ENCODE measurements around the gene N4BP2.
"Not testable (repeated sequence)": the region's sequence is repeated elsewhere in the genome, so short reads cannot be mapped to it uniquely, and the experiment has no call there.

N4BP2 gene

DNA sequence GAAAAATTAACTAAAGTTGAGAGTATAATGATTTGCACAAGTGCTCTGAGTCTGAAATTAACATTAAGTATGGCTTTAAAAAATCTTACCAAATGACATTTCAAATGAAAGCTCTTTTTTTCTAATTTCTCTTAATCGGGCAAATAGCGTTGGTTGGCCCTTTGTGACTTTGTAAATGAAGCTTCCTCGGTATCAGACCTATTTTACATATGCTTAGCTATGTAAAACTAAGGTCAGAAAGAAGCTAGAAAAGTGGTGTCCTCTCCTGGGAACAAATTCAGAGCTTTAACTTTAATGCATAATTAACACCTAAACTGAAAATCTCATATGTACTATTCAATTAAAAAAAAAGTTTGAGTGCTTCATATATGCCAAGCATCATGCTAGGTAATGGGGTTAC lies 62.7 kb downstream of the N4BP2 start:
- no peak for DNase-seq
- TF ChIP-seq GATA1 (IDR thresholded peaks at IDR 0.05; ENCODE audit: low read depth, low read length) (no peak), POLR2A (IDR thresholded peaks at IDR 0.05; ENCODE audit: low read length) (no peak)

GRCh38 chr4:40121515-40121914 lies 64.9 kb downstream of the N4BP2 start:
- DNase-seq = peak; percentile 5 to 27
- no peak for TF ChIP-seq GATA1 (IDR thresholded peaks at IDR 0.05; ENCODE audit: low read depth, low read length)
- no peak for TF ChIP-seq POLR2A (IDR thresholded peaks at IDR 0.05; ENCODE audit: low read length)

DNA sequence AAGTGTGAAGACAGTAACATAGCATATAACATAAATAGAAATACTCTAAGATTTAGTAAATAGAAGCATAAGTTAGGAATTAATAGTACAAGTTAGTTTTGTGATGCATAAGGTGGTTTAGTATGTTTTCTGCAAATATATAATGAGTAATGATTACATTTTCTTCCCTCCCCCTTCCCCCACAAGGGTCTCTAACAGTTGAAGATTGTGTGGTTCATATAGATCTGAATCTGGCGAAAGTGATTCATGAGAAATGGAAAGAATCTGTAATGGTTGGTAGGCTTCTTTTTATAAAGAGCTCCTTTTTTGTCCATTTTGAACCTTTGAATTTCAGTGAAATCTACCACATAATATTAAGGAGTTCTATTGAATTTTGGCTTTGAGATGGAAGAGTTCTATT lies 66.3 kb downstream of the N4BP2 start:
- TF ChIP-seq POLR2A (IDR thresholded peaks at IDR 0.05; ENCODE audit: low read length) (no peak), GATA1 (IDR thresholded peaks at IDR 0.05; ENCODE audit: low read depth, low read length) (no peak)
- DNase-seq = no peak

GRCh38 chr4:40124690-40125089 lies 68.0 kb downstream of the N4BP2 start:
- TF ChIP-seq POLR2A (IDR thresholded peaks at IDR 0.05; ENCODE audit: low read length) (no peak), GATA1 (IDR thresholded peaks at IDR 0.05; ENCODE audit: low read depth, low read length) (no peak)
- no peak for DNase-seq

DNA sequence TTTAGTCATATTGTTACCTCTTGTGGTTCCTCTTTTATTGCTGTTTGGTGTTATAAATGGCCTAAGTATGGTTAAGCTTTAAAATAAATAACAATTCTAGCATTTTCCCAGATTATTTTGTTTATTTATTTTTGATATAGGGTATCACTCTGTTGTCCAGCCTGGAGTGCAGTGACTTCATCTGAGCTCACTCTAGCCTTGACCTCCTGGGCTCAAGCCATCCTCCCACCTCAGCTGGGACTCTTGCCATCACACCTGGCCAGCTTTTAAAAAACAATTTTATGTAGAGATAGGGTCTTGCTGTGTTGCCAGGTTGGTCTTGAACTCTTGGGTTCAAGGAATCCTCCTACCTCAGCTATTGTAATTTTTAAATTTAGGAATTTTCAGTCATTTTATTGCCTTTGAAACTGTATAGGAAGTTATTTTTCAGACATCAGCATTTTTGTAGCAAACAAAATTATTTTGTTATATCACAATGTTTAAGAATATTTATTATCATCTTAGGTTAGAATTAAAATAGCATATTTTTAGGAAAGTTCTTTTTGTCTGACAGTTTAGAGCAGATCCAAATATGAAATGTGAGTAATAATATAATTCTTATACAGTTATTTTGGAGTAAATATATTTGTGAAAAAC lies 73.9 kb downstream of the N4BP2 start:
- TF ChIP-seq GATA1 (IDR thresholded peaks at IDR 0.05; ENCODE audit: low read depth, low read length) (no peak), POLR2A (IDR thresholded peaks at IDR 0.05; ENCODE audit: low read length) (no peak)
- no peak for DNase-seq

- no peak for DNase-seq
- TF ChIP-seq POLR2A (IDR thresholded peaks at IDR 0.05; ENCODE audit: low read length) (no peak), GATA1 (IDR thresholded peaks at IDR 0.05; ENCODE audit: low read depth, low read length) (no peak)
Measured at GRCh38 chr4:40132816-40133215, 76.2 kb downstream of the N4BP2 start.

GRCh38 chr4:40134206-40134917 lies 77.7 kb downstream of the N4BP2 start:
- peak; percentile 5 to 10 for DNase-seq
- TF ChIP-seq POLR2A (IDR thresholded peaks at IDR 0.05; ENCODE audit: low read length) = no peak

DNA sequence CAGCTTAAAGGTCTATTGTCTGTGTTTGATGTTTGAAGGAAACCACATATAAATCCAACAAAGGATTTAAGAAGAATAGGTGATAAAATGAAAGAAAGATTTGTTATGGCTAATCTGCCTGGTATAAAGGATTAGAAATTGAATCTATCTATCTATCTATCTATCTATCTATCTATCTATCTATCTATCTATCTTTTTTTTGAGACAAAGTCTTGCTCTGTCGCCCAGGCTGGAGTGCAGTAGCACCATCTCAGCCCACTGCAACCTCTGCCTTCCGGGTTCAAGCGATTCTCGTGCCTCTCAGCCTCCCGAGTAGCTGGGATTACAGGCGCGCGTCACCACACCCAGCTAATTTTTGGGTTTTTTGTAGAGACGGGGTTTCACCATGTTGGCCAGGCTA lies 79.6 kb downstream of the N4BP2 start:
- DNase-seq = not testable (repeated sequence)

- DNase-seq = peak; percentile 42 to 46
- no peak for TF ChIP-seq GATA1 (IDR thresholded peaks at IDR 0.05; ENCODE audit: low read depth, low read length)
- TF ChIP-seq POLR2A (IDR thresholded peaks at IDR 0.05; ENCODE audit: low read length) = no peak
Measured at GRCh38 chr4:40140196-40140595, 83.5 kb downstream of the N4BP2 start.

DNA sequence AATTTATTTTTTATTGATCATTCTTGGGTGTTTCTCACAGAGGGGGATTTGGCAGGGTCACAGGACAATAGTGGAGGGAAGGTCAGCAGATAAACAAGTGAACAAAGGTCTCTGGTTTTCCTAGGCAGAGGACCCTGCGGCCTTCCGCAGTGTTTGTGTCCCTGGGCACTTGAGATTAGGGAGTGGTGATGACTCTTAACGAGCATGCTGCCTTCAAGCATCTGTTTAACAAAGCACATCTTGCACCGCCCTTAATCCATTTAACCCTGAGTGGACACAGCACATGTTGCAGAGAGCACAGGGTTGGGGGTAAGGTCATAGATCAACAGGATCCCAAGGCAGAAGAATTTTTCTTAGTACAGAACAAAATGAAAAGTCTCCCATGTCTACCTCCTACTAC lies 83.9 kb downstream of the N4BP2 start:
- DNase-seq = not testable (repeated sequence)

DNA sequence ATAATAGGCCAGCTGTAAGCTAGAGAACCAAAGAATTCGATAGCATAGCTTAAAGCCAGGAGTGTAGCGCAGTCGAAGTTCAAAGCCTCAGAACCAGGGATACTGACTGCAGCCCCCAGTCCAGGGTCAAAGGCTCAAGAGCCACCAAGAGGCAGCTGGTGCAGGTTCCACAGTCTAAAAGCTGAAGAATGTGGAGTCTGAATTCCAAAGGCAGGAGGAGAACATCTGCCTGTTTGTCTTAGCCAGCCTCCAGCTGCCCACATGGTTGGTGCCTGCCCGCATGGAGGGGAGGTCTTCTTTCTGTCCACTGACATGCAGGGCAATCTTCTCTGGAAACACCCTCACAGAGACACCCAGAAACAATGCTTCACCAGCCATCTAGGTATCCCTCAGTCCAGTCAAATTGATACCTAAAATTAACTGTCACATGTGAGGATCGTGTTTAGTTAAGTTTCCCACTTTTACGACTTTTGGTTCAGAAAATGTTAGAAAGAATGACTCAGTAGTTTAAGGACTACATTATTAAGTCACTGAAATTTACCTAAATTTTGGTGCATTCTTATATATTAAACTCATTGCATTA lies 87.4 kb downstream of the N4BP2 start:
- TF ChIP-seq POLR2A (IDR thresholded peaks at IDR 0.05; ENCODE audit: low read length) = no peak
- no peak for DNase-seq

- no peak for DNase-seq
- TF ChIP-seq GATA1 (IDR thresholded peaks at IDR 0.05; ENCODE audit: low read depth, low read length) (no peak), POLR2A (IDR thresholded peaks at IDR 0.05; ENCODE audit: low read length) (no peak)
Measured at GRCh38 chr4:40144716-40145115, 88.1 kb downstream of the N4BP2 start.

GRCh38 chr4:40147490-40147889 lies 90.8 kb downstream of the N4BP2 start:
- DNase-seq = not testable (repeated sequence)

DNA sequence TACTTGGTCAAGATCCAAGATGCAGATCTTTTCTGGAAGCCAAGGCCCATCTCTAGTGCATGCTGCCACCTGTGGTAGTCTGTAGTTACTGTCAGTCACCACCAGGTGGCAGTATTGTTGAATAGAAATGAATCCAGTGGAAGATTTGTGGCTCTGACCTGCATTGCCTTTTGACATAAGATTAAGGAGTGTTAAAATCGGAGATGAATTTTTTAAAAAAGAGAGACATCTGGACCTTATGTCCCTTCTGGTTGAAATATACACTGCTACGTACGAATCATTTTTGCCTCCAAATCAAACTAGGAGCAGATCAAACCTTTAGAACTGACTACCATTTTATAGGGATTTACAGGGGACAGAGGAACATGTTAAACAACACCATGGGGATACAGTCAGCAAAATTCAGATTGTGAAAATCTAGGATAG lies 93.3 kb downstream of the N4BP2 start:
- DNase-seq = peak; percentile 78 to 83
- TF ChIP-seq GATA1 (IDR thresholded peaks at IDR 0.05; ENCODE audit: low read depth, low read length) (no peak), POLR2A (IDR thresholded peaks at IDR 0.05; ENCODE audit: low read length) (no peak)

DNA sequence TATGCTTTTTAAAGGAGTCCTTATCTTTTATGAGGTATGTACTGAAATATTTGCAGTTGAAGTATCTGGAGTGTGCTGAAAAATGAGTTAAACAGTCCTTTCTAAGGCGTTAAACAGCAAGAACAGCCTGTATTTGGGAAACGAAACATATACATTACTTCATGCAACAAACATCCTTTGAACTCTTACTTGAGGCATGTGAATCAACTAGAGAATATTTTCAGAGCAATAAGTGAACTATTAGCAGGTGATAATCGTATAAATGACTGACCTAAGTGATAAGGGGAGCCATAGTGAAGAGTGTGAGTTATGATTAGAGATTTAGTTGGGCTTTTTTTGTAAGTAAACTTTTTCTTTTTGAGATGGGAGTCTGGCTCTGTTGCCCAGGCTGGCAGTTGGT lies 94.3 kb downstream of the N4BP2 start:
- DNase-seq = no peak
- TF ChIP-seq GATA1 (IDR thresholded peaks at IDR 0.05; ENCODE audit: low read depth, low read length) = no peak
- no peak for TF ChIP-seq POLR2A (IDR thresholded peaks at IDR 0.05; ENCODE audit: low read length)

All from erythroblast (primary cell).